DMS114 treated with DMSO at 0.1 percent for 48 hours (cell line): ENCODE data around the gene ST8SIA6.

Experiments used
- DNase-seq: peaks from one replicate; lab custom pipeline; 2025; ENCODE audit not compliant: unreplicated experiment; lab: John Stamatoyannopoulos, UW

Gene ST8SIA6

DNA sequence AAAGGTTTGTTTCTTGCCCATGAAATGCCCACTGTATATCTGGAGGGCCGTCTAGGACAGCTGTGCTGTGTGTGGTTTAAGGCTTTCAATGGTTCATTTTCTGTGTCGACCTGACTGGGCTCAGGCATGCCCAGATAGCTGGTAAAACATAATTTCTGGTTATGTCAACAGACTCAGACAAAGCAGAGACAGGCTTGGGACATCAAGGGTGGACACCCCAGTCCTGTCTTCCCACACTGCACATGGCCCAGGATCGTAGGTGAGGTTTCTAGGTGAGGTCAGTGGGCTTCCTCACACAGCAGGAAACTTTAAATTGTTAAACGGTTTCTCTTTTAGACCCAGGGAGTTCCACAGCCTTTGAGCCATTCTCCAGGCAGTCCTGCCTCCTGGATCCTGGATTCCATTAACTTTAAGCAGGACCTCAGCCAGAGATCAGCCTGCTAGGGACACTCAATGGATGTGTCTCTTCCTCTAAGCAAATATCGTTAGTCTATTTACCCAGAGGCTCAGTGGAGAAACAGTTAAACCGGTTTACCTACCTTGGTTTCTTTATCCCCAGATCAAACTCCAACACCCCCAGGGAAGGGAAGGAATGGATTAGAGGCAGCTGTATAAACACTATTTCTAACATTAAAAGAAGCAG lies 66.4 kb downstream of the ST8SIA6 start:
- DNase-seq, result no peak

GRCh38 chr10:17386616-17387075 lies 67.7 kb downstream of the ST8SIA6 start:
- DNase-seq, result peak; percentile 95

DNA sequence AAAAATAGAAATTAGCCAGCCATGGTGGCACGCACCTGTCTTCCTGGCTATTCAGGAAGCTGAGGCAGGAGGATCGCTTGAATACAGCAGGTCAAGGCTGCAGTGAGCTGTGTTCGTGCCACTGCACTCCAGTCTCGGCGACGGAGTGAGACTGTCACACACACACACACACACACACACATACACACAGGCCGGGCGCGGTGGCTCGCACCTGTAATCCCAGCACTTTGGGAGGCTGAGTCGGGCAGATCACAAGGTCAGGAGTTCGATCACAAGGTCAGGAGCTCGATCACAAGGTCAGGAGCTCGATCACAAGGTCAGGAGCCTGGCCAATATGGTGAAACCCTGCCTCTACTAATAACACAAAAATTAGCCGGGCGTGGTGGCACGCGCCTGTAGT lies 68.4 kb downstream of the ST8SIA6 start:
- no peak for DNase-seq

DNA sequence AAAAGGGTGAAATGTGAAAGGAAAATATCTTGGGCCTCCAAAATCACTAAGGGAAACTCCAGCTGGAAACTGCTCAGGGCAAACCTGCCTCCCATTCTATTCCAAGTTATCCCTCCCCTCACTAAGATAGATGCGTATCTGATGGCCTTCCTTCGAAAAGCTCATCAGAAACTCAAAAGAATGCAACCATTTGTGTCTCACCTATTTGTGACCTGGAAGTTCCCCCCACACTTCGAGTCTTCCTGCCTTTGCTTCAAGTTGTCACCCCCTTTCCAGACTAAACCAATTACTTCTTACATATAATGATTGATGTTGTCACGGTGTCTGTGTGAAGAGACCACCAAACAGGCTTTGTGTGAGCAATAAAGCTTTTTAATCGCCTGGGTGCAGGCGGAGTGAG lies 69.3 kb downstream of the ST8SIA6 start:
- no peak for DNase-seq

- DNase-seq, result no peak
These were observed 70.4 kb downstream of the ST8SIA6 start for GRCh38 chr10:17383801-17384555.

GRCh38 chr10:17381502-17382142 lies 72.8 kb downstream of the ST8SIA6 start:
- DNase-seq, result no peak

DNA sequence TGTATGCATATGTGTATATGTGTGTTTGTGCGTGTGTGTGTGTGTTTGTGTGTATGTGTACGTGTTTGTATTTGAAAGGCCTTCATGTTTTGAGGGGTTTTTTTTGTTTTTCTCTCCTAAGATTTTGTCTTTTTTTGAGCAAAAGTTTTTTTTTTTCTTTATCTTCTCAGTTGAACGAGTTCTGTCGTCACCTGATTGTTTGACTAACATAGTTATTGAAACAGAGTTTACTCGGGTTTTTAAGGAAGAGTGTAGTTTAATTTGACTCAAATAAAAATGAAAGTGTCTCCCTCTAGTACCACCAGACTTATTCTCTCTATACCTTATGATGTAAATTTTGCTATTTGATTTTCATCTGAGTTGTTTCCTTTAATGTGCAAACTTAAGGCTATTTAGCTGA lies 73.5 kb downstream of the ST8SIA6 start:
- no peak for DNase-seq

DNA sequence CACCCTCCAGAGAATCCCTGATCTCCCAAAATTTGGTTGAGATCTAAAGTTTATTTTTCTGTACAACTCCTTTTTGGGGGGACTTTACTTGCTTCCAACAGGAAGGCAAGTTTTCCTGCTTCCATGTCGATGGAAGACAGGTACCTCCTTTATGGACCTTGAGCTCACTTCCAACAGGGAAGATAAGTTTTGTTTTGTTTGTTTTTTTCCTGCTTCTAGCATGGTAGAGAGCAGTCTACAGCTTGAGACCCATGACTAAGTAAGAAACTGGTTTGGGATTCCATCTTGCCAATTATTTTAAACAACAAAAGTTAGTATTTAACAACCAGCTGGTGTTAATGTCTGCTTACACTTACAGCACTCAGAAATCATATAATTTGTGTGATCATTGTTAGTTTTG lies 74.4 kb downstream of the ST8SIA6 start:
- no peak for DNase-seq

GRCh38 chr10:17379151-17379690 lies 75.2 kb downstream of the ST8SIA6 start:
- no peak for DNase-seq

DNA sequence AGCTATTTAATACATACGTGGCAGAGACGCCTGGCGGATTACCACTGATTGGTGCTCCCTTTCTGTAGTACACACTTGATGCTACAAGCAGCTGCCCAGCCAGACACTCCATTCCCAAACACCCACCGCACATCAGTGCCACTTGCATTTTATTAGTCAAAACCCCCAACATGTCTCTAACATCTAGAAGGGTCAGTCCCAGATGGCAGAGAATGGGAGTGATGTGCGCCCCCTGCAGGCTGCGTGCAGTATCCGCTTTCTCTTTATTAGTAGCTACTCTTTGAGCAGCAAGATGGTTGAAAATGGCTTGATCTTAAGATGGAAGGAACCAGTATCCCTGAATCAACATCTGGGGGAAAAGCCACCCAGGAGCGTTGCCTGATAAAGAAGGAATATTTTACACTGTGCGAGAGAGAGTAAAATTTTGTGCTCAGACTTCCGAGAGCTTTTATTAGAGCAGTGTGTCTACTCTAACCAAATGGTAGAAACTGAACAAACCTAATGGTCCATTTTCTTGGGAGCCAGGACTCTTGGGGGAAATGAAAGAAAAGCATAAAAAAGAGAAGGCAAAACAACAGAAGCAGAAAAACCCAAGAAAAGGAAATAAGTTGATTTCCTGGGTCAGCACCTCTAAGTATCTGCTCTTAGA lies 78.3 kb downstream of the ST8SIA6 start:
- no peak for DNase-seq

DNA sequence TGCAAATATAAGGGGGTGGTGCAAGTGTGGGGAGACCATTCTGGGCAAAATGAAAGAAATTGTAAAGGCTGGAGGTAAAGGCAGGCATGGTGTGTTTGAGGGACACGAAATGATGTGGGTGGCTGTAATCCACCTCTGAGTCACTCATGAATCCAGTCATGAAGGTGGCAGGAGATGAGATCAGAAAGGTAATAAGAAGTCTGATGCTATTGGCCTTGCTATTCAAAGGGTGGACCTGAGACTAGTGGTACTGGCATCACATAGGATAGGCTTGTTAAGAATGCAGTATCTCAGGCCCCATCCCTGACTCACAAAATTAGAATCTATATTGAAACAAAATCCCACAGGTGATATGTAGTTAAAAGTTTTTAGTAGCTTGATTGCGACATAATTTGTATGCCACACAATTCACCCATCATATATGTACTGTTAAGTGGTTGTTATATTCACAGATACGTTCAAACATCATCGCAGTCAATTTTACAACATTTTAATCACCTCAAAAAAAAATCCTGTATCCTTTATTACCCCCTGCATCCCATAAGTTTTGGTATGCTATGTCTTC lies 85.6 kb downstream of the ST8SIA6 start:
- DNase-seq, result no peak

GRCh38 chr10:17366705-17367104 lies 87.7 kb downstream of the ST8SIA6 start:
- no peak for DNase-seq

GRCh38 chr10:17365402-17365801 lies 89.0 kb downstream of the ST8SIA6 start:
- no peak for DNase-seq

DNA sequence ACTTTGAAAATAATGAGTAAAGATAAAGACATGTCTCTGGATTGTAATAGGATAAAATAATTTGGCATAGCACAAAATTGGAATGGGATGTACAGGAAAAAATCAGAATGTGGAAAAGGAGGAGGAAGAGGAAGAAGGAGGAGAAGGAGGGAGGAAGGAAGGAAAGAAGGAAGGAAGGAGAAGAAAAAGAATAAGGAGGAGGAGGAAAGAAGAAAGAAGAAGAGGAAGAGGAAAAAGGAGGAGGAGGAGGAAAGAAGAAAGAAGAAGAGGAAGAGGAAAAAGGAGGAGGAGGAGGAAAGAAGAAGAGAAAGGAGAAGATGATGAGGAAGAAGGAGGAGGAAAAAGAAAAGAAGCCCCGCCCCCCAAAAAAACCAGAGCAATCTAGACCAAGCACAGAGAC lies 95.9 kb downstream of the ST8SIA6 start:
- no peak for DNase-seq

- DNase-seq, result no peak
These were observed 96.6 kb downstream of the ST8SIA6 start for GRCh38 chr10:17357781-17358180.

- DNase-seq, result no peak
These were observed 97.6 kb downstream of the ST8SIA6 start for GRCh38 chr10:17356820-17357219.

- DNase-seq, result no peak
These were observed 99.6 kb downstream of the ST8SIA6 start for GRCh38 chr10:17354781-17355180.

GRCh38 chr10:17353568-17354300 lies 100.7 kb downstream of the ST8SIA6 start:
- DNase-seq, result no peak

- DNase-seq, result no peak
These were observed 101.8 kb downstream of the ST8SIA6 start for GRCh38 chr10:17352583-17352982.

- DNase-seq, result no peak
These were observed 102.9 kb downstream of the ST8SIA6 start for GRCh38 chr10:17351506-17351905.
